GM19372 (cell line): ENCODE results near the gene ENTPD3.
"Not testable (repeated sequence)": the region's sequence is repeated elsewhere in the genome, so short reads cannot be mapped to it uniquely, and the experiment has no call there.

ENCODE experiments used
- ATAC-seq: cut with Tn5 transposase; IDR thresholded peaks from one replicate; pipeline ENCODE4 v1.9.1; 2021; ENCODE audit warnings: mild to moderate bottlenecking, low read depth, moderate library complexity; ENCODE audit not compliant: unreplicated experiment

Gene ENTPD3

GRCh38 chr3:40456940-40457823 lies 70.2 kb downstream of the ENTPD3 start, which contains the start of gene RPL14:
TSS of gene RPL14 (plus strand) at chr3:40457339. CDS start at chr3:40457472, 133 bp downstream.
- peak; percentile 61 for ATAC-seq

GRCh38 chr3:40458473-40458872 lies 71.5 kb downstream of the ENTPD3 start:
- ATAC-seq, result no peak

GRCh38 chr3:40460481-40460880 lies 73.5 kb downstream of the ENTPD3 start:
- not testable (repeated sequence) for ATAC-seq

GRCh38 chr3:40461161-40461560 lies 74.2 kb downstream of the ENTPD3 start:
- ATAC-seq, result no peak

- not testable (repeated sequence) for ATAC-seq
Measured at GRCh38 chr3:40462838-40463237, 75.9 kb downstream of the ENTPD3 start.

- no peak for ATAC-seq
Measured at GRCh38 chr3:40463579-40463978, 76.6 kb downstream of the ENTPD3 start.

GRCh38 chr3:40464339-40465110 lies 77.5 kb downstream of the ENTPD3 start:
- ATAC-seq, result no peak

GRCh38 chr3:40465111-40465407 lies 78.1 kb downstream of the ENTPD3 start:
- no peak for ATAC-seq

- ATAC-seq, result no peak
Measured at GRCh38 chr3:40465456-40465855, 78.5 kb downstream of the ENTPD3 start.

GRCh38 chr3:40468018-40468417 lies 81.0 kb downstream of the ENTPD3 start:
- ATAC-seq, result no peak

GRCh38 chr3:40470701-40471100 lies 83.7 kb downstream of the ENTPD3 start:
- no peak for ATAC-seq

- peak; percentile 76 for ATAC-seq
Measured at GRCh38 chr3:40476478-40477470, 89.8 kb downstream of the ENTPD3 start, which contains the start of gene ZNF619. TSS of gene ZNF619 (plus strand) at chr3:40477122. CDS start at chr3:40477980, 858 bp downstream.

GRCh38 chr3:40477666-40478065 lies 90.7 kb downstream of the ENTPD3 start:
- no peak for ATAC-seq
